Thymus (tissue), 11 donors: ENCODE results near the gene ZFP90. TPM values are rescaled to one million over a fixed set of nuclear protein-coding genes. Genes with fewer than 3 reads are reported as not detected.

ENCODE experiments used
- DNase-seq, 9 donors: peaks; one replicate each; pipeline ENCODE4 v3.0.0-alpha.2; 2013; ENCODE audit warnings: low spot score in 9 of 9, low read depth in 6 of 9, missing footprints in 1 of 9
- H3K27ac ChIP-seq, 2 donors: one replicate each; pipeline ENCODE4 v1.5.1; 2013; ENCODE audit warnings: control low read depth in 1 of 2, low read depth in 1 of 2, low read length in 1 of 2, mild to moderate bottlenecking in 1 of 2, moderate library complexity in 1 of 2
- H3K27me3 ChIP-seq, 2 donors: one replicate each; pipeline ENCODE4 v1.5.1; 2013; ENCODE audit warnings: low read length in 1 of 2; ENCODE audit not compliant: control insufficient read depth in 2 of 2, insufficient read depth in 1 of 2
- H3K36me3 ChIP-seq, 2 donors: one replicate each; pipeline ENCODE4 v1.5.1; 2013; ENCODE audit warnings: low read length in 1 of 2, mild to moderate bottlenecking in 1 of 2, moderate library complexity in 1 of 2; ENCODE audit not compliant: control insufficient read depth in 2 of 2, insufficient read depth in 2 of 2
- H3K4me1 ChIP-seq, 2 donors: one replicate each; pipeline ENCODE4 v1.5.1; 2013; ENCODE audit warnings: low read length in 2 of 2; ENCODE audit not compliant: control insufficient read depth in 2 of 2, insufficient read depth in 2 of 2
- H3K4me3 ChIP-seq, 2 donors: one replicate each; pipeline ENCODE4 v1.5.1; 2013; ENCODE audit warnings: low read length in 2 of 2, control low read depth in 1 of 2, mild to moderate bottlenecking in 1 of 2
- H3K9me3 ChIP-seq, 2 donors: one replicate each; pipeline ENCODE4 v1.5.1; 2013; ENCODE audit warnings: low read length in 1 of 2, mild to moderate bottlenecking in 1 of 2; ENCODE audit not compliant: control insufficient read depth in 2 of 2, insufficient read depth in 1 of 2
- WGBS: extraction: QIAGEN DNeasy Blood & Tissue Kit; methylation state at CpG from one replicate; pipeline ENCODE4 v1.1.7; 2013; 5-methylcytosine and 5-hydroxymethylcytosine counted together
- polyA plus RNA-seq: library from polyadenylated mRNA; stranded (reverse); fragments of 200-250 nt; gene quantifications from one replicate; pipeline ENCODE4 v1.2.3, GENCODE V29; 2013
- total RNA-seq: library from RNA; stranded (reverse); fragments of 120-200 nt; gene quantifications from one replicate; pipeline ENCODE4 v1.2.4, GENCODE V29; 2013
- donor health status: healthy.

The ZFP90 gene
- total and polyA plus RNA-seq, 2 donors: 13.8 to 17.9 TPM

- peaks cover 5 to 22% of the 10 kb centered on the region in 2 donors for H3K4me1 ChIP-seq
- WGBS: 99% methylated on average over 3 of the region's 3 CpGs
- DNase-seq: no peak
- H3K27me3 ChIP-seq: peaks cover 0 to 9% of the 10 kb centered on the region in 2 donors
- H3K9me3 ChIP-seq: no peaks in the 10 kb centered on the region
- H3K36me3 ChIP-seq: no peaks in the 10 kb centered on the region
- H3K27ac ChIP-seq: no peak overlapping the region
- no peak overlapping the region for H3K4me3 ChIP-seq
Observed at GRCh38 chr16:68510775-68511174, 28.3 kb upstream of the ZFP90 start.

DNA sequence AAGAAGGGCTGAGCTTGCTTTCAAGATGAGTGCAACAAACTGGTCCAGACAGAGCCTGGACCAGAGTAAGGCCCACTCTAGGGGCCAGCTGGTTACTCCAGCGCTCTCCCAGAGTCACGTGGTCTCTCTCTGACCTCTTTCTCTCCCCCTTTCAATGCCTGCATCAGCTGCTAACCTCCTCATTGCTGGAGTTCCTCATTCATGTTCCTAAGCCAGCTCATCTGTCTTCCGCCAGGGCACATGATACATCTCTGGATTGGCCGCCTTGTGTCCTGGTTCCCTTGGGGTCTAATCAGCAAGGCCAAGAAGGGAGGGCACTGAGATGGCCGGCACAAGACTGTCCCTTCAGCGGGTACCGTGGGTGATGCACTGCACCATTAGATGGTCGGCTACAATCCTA, 26.9 kb upstream of the ZFP90 start:
- Histone ChIP-seq H3K27ac (no peak overlapping the region), H3K9me3 (no peaks in the 10 kb centered on the region), H3K4me1 (peaks cover 5 to 22% of the 10 kb centered on the region in 2 donors), H3K27me3 (peaks cover 0 to 3% of the 10 kb centered on the region in 2 donors), H3K4me3 (no peak overlapping the region), H3K36me3 (no peaks in the 10 kb centered on the region)
- 84% methylated on average over 8 of the region's 8 CpGs for WGBS
- no peak for DNase-seq

- no peak for DNase-seq
- H3K4me1 ChIP-seq: peaks cover 5 to 22% of the 10 kb centered on the region in 2 donors
- H3K4me3 ChIP-seq: no peak overlapping the region
- H3K27ac ChIP-seq: no peak overlapping the region
- WGBS: 98% methylated on average over 1 of the region's 1 CpG
- peaks cover 0 to 3% of the 10 kb centered on the region in 2 donors for H3K27me3 ChIP-seq
- no peaks in the 10 kb centered on the region for H3K36me3 ChIP-seq
- no peaks in the 10 kb centered on the region for H3K9me3 ChIP-seq
Observed at GRCh38 chr16:68512742-68513141, 26.3 kb upstream of the ZFP90 start.

GRCh38 chr16:68514511-68514910, 24.6 kb upstream of the ZFP90 start:
- no peak for DNase-seq
- H3K36me3 ChIP-seq: no peaks in the 10 kb centered on the region
- 97% methylated on average over 3 of the region's 3 CpGs for WGBS

DNA sequence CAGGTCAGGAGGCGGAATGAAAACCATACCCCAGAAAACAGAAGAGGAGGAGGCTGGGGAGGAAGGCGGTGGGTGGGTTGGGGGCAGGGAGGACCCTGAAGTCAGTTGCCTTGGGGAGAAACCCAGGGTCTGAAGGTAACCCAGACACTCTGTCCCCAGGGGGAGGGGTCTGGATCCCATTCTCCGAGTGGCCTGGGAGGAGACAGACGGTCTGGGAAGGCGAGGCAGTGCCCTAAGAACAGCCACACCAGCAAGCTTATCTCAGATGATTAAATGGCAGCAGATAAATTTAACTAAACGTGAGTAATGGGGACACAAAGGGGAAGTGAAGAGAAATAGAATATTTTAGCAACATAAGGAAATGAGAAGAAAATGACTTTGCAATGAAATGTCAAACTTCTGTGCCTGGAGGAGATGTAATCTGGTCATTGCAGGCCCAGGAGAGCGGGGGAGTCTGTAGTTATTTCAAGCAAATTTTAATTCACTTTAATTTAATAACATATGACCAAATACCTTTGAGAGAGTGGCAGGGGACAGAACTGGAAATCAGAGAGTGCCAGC, 21.4 kb upstream of the ZFP90 start:
- DNase-seq: no peak
- H3K9me3 ChIP-seq: no peaks in the 10 kb centered on the region
- no peak overlapping the region for H3K4me3 ChIP-seq
- H3K27ac ChIP-seq: no peak overlapping the region
- peaks cover 3 to 10% of the 10 kb centered on the region in 2 donors for H3K4me1 ChIP-seq
- H3K36me3 ChIP-seq: no peaks in the 10 kb centered on the region
- WGBS: 76% methylated on average over 7 of the region's 7 CpGs
- H3K27me3 ChIP-seq: peaks cover 0 to 2% of the 10 kb centered on the region in 2 donors

More at GRCh38 chr16:68514511-68514910, 24.6 kb upstream of the ZFP90 start:
- no peak overlapping the region for H3K27ac ChIP-seq
- H3K27me3 ChIP-seq: peaks cover 0 to 3% of the 10 kb centered on the region in 2 donors
- peaks cover 5 to 15% of the 10 kb centered on the region in 2 donors for H3K4me1 ChIP-seq
- H3K4me3 ChIP-seq: no peak overlapping the region
- H3K9me3 ChIP-seq: no peaks in the 10 kb centered on the region

DNA sequence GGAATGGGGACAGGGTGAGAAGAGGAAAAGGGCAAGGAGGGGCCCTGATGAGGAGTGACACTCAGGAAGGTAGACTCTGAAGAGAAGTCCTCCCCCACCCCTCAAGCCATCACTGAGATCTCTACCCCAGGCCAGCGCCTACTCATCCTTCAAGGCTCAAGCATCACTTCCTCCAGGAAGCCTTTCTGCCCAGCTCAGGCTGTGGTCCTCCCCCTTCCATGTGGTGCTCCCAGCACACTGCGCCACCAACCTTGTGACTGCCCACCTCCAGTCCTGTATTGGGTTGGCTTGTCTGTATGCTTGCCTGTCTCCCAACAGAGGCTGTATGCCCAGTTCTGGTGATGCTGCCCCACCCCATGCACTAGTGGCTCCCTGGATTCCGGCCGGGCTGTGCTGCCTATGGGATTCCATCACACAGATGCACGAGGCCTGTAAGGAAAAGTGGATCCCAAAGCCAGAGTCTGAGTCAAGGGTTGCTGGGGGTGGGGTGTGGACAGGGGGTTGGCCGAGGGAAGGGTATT, 19.8 kb upstream of the ZFP90 start:
- DNase-seq: no peak
- no peaks in the 10 kb centered on the region for H3K9me3 ChIP-seq
- no peak overlapping the region for H3K27ac ChIP-seq
- 96% methylated on average over 6 of the region's 6 CpGs for WGBS
- no peaks in the 10 kb centered on the region for H3K36me3 ChIP-seq
- peaks cover 0 to 2% of the 10 kb centered on the region in 2 donors for H3K27me3 ChIP-seq
- peaks cover 3 to 10% of the 10 kb centered on the region in 2 donors for H3K4me1 ChIP-seq
- H3K4me3 ChIP-seq: no peak overlapping the region

DNA sequence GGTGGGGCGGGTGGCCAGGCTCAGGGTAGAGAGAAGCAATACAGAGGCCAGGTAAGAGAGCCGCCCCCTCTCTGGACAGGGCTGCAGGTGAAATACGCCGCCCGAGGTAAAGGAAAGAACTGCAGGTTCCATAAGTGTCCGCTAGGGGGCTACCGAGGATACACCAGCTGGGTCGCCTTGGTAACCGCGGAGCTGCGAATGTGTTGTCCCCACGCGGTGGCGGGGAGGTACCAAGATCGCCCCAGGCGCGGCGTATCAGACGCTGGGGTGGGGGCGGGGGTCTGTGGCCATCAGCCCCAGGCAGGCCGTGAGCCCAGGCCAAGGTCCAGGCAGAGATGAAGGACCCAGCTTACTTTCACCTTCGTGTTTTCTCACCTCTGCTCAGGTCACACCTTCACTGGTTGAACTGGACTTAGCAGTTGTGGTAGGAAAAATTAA, 18.4 kb upstream of the ZFP90 start:
- Histone ChIP-seq H3K4me3 (no peak overlapping the region), H3K36me3 (no peaks in the 10 kb centered on the region), H3K27ac (no peak overlapping the region), H3K9me3 (no peaks in the 10 kb centered on the region), H3K4me1 (peaks cover 3 to 10% of the 10 kb centered on the region in 2 donors), H3K27me3 (peaks cover 0 to 2% of the 10 kb centered on the region in 2 donors)
- WGBS: 4% methylated on average over 22 of the region's 22 CpGs
- DNase-seq: peak; percentile 69 to 92 (median 82)

- H3K4me1 ChIP-seq: peaks cover 6 to 16% of the 10 kb centered on the region in 2 donors
- peaks cover 0 to 2% of the 10 kb centered on the region in 2 donors for H3K27me3 ChIP-seq
- WGBS: 80% methylated on average over 10 of the region's 10 CpGs
- no peak for DNase-seq
- H3K9me3 ChIP-seq: peaks cover 0 to 5% of the 10 kb centered on the region in 2 donors
- no peaks in the 10 kb centered on the region for H3K36me3 ChIP-seq
- H3K4me3 ChIP-seq: no peak overlapping the region
- no peak overlapping the region for H3K27ac ChIP-seq
Observed at GRCh38 chr16:68524069-68524820, 14.8 kb upstream of the ZFP90 start.

DNA sequence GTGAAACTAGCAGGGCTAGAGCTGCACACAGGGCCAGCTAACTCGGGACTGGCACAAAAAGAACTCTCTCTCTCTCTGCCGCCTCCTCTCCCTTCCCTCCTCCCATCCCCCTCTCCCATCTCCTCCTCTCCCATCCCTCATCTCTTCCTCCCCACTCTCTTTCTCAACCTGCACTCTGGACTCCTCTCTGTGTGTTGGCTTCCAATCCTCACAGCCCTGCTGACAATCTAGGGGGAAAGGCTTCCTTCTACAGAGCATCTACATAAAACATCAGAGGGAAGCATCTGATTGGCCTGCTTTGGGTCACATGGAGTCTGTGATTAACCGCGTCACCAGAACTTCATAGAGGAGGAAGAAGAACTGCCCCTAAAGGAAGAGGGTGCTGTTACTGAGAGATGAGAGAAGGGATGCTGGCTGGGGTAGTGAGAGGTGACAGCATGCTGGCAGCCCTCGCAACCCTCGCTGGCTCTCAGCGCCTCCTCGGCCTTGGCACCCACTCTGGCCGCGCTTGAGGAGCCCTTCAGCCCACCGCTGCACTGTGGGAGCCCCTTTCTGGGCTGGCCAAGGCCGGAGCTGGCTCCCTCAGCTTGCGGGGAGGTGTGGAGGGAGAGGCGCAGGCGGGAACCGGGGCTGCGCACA, 12.8 kb upstream of the ZFP90 start:
- no peak overlapping the region for H3K4me3 ChIP-seq
- peaks cover 0 to 11% of the 10 kb centered on the region in 2 donors for H3K9me3 ChIP-seq
- no peak overlapping the region for H3K27ac ChIP-seq
- H3K36me3 ChIP-seq: no peaks in the 10 kb centered on the region
- peak in 1 of 9 donors; percentile 41 for DNase-seq
- WGBS: 90% methylated on average over 17 of the region's 17 CpGs
- peaks cover 10 to 21% of the 10 kb centered on the region in 2 donors for H3K4me1 ChIP-seq
- H3K27me3 ChIP-seq: no peaks in the 10 kb centered on the region
